Liver (tissue), 9 donors: ENCODE measurements around the gene CAPN3. TPM values are rescaled to one million over a fixed set of nuclear protein-coding genes. Genes with fewer than 3 reads are reported as not detected.
"Not testable (repeated sequence)": the region's sequence is repeated elsewhere in the genome, so short reads cannot be mapped to it uniquely, and the experiment has no call there.

Experiments
- DNase-seq: peaks from one replicate; pipeline ENCODE4 v3.0.0-alpha.2; 2017; ENCODE audit warnings: low spot score
- H3K27ac ChIP-seq, 2 donors: one replicate each; pipeline ENCODE4 v1.7.0; 2013; ENCODE audit warnings: inconsistent platforms in 2 of 2, low read length in 2 of 2, control low read depth in 1 of 2, low read depth in 1 of 2, mild to moderate bottlenecking in 1 of 2
- H3K27me3 ChIP-seq, 4 donors: one replicate each; pipeline versions ENCODE4 v1.6.1 to v1.7.0; 2013; ENCODE audit warnings: low read length in 3 of 4, inconsistent platforms in 1 of 4, mild to moderate bottlenecking in 1 of 4, moderate library complexity in 1 of 4; ENCODE audit not compliant: control insufficient read depth in 4 of 4, insufficient read depth in 4 of 4
- H3K36me3 ChIP-seq, 4 donors: one replicate each; pipeline versions ENCODE4 v1.6.1 to v1.7.0; 2013; ENCODE audit warnings: low read length in 3 of 4, mild to moderate bottlenecking in 3 of 4, low read depth in 1 of 4, moderate library complexity in 1 of 4; ENCODE audit not compliant: control insufficient read depth in 4 of 4, insufficient read depth in 3 of 4
- H3K4me1 ChIP-seq, 4 donors: one replicate each; pipeline versions ENCODE4 v1.6.1 to v1.7.0; 2013; ENCODE audit warnings: low read length in 3 of 4, mild to moderate bottlenecking in 3 of 4, moderate library complexity in 1 of 4; ENCODE audit not compliant: control insufficient read depth in 4 of 4, insufficient read depth in 4 of 4
- H3K4me3 ChIP-seq, 3 donors: one replicate each; pipeline versions ENCODE4 v1.6.1 to v1.7.0; 2013; ENCODE audit warnings: low read length in 3 of 3, control low read depth in 1 of 3, low read depth in 1 of 3, mild to moderate bottlenecking in 1 of 3
- H3K9ac ChIP-seq, 2 donors: one replicate each; pipeline ENCODE4 v1.7.0; 2013; ENCODE audit warnings: low read length in 2 of 2, mild to moderate bottlenecking in 2 of 2, moderate library complexity in 2 of 2, control low read depth in 1 of 2, low read depth in 1 of 2
- H3K9me3 ChIP-seq, 4 donors: one replicate each; pipeline versions ENCODE4 v1.6.1 to v1.7.0; 2013; ENCODE audit warnings: low read length in 3 of 4; ENCODE audit not compliant: control insufficient read depth in 4 of 4
- FOXA1 ChIP-seq: IDR thresholded peaks from 2 replicates; pipeline ENCODE4 v1.6.1; 2016; ENCODE audit warnings: antibody characterized with exemption
- GABPA ChIP-seq, 2 donors: IDR thresholded peaks in 1 of 2; conservative IDR thresholded peaks in 1 of 2; 2 replicates each; pipeline ENCODE4 v1.6.1; 2016; ENCODE audit warnings: antibody characterized with exemption in 2 of 2, mild to moderate bottlenecking in 1 of 2, moderate library complexity in 1 of 2
- HNF4A ChIP-seq, 2 donors: conservative IDR thresholded peaks; 2 replicates each; pipeline ENCODE4 v1.6.1; 2016; ENCODE audit warnings: antibody characterized with exemption in 2 of 2, mild to moderate bottlenecking in 2 of 2
- HNF4G ChIP-seq: IDR thresholded peaks from 2 replicates; pipeline ENCODE4 v1.6.1; 2016; ENCODE audit warnings: antibody characterized with exemption
- JUND ChIP-seq, 2 donors: IDR thresholded peaks; 2 replicates each; pipeline ENCODE4 v1.6.1; 2016; ENCODE audit warnings: antibody characterized with exemption in 2 of 2
- NR2F2 ChIP-seq: IDR thresholded peaks from 2 replicates; pipeline ENCODE4 v1.6.1; 2016; ENCODE audit warnings: antibody characterized with exemption
- RAD21 ChIP-seq, 2 donors: IDR thresholded peaks; 2 replicates each; pipeline ENCODE4 v1.6.1; 2016; ENCODE audit warnings: antibody characterized with exemption in 2 of 2, mild to moderate bottlenecking in 2 of 2
- RXRA ChIP-seq, 2 donors: IDR thresholded peaks; 2 replicates each; pipeline ENCODE4 v1.6.1; 2017 to 2018; ENCODE audit warnings: antibody characterized with exemption in 2 of 2, mild to moderate bottlenecking in 1 of 2
- SP1 ChIP-seq: IDR thresholded peaks from 2 replicates; pipeline ENCODE4 v1.6.1; 2018; ENCODE audit warnings: antibody characterized with exemption, mild to moderate bottlenecking
- TAF1 ChIP-seq: conservative IDR thresholded peaks from 2 replicates; pipeline ENCODE4 v1.6.1; 2016; ENCODE audit warnings: antibody characterized with exemption, mild to moderate bottlenecking
- WGBS: extraction: QIAGEN DNeasy Blood & Tissue Kit; methylation state at CpG from one replicate; pipeline ENCODE4 v1.1.7; 2013; 5-methylcytosine and 5-hydroxymethylcytosine counted together
- polyA plus RNA-seq, 2 donors: library from polyadenylated mRNA; stranded (reverse) in 1 of 2; unstranded in 1 of 2; fragments of 200-250 nt in 1 of 2; fragments of >200 nt in 1 of 2; fragmentation: Nextera tagmentation in 1 of 2; extraction: Ambion mirVana in 1 of 2; gene quantifications; one replicate each; pipeline versions ENCODE4 v1.2.1 to v1.2.3, GENCODE V29; 2013 to 2015
- total RNA-seq, 2 donors: library from RNA; depleted of rRNA; stranded (reverse); fragments of >200 nt; gene quantifications; one replicate each; pipeline ENCODE4 v1.2.3, GENCODE V29; 2014
- TF ChIP-seq, protein P1 (sequence below): IDR thresholded peaks from 2 replicates; pipeline ENCODE4 v1.6.1; 2016; ENCODE audit warnings: antibody characterized with exemption, mild to moderate bottlenecking
- TF ChIP-seq, protein P2 (sequence below): IDR thresholded peaks from 2 replicates; pipeline ENCODE4 v1.6.1; 2016; ENCODE audit warnings: antibody characterized with exemption
- TF ChIP-seq, protein P3 (sequence below): IDR thresholded peaks from 2 replicates; pipeline ENCODE4 v1.6.1; 2016; ENCODE audit warnings: antibody characterized with exemption
- donor health status: healthy.
- donor health status: healthy.
- donor health status: healthy.
- donor health status: healthy.
- donor health status: healthy.

Gene CAPN3
- total and polyA plus RNA-seq, 4 donors: 2.0 to 6.1 (median 4.2) TPM

DNA sequence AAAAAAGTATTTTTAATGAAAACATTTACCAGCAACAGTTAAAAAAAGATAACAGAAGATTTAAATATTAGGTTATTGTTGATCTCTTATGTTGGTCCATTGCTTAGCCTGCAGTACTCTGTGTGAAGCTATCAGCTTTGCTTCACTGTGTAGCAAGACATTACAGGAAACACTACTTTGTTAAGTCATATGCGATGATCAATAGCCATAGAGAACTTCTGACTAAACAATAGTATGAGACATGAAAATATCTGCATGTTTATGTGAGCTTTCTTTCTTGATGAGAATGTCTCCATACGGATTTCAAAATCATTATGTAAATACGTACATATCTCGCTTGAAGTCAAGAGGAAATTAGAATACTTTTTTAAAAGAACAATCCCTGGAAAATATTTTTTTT lies 27.0 kb upstream of the CAPN3 start:
- TF ChIP-seq TAF1 (no peak), HNF4G (no peak), FOXA1 (no peak), GABPA (IDR thresholded peaks at IDR 0.05 in 1 of 2, conservative IDR thresholded peaks at IDR 0.05 in 1 of 2) (no peak)
- TF ChIP-seq, protein P1, sequence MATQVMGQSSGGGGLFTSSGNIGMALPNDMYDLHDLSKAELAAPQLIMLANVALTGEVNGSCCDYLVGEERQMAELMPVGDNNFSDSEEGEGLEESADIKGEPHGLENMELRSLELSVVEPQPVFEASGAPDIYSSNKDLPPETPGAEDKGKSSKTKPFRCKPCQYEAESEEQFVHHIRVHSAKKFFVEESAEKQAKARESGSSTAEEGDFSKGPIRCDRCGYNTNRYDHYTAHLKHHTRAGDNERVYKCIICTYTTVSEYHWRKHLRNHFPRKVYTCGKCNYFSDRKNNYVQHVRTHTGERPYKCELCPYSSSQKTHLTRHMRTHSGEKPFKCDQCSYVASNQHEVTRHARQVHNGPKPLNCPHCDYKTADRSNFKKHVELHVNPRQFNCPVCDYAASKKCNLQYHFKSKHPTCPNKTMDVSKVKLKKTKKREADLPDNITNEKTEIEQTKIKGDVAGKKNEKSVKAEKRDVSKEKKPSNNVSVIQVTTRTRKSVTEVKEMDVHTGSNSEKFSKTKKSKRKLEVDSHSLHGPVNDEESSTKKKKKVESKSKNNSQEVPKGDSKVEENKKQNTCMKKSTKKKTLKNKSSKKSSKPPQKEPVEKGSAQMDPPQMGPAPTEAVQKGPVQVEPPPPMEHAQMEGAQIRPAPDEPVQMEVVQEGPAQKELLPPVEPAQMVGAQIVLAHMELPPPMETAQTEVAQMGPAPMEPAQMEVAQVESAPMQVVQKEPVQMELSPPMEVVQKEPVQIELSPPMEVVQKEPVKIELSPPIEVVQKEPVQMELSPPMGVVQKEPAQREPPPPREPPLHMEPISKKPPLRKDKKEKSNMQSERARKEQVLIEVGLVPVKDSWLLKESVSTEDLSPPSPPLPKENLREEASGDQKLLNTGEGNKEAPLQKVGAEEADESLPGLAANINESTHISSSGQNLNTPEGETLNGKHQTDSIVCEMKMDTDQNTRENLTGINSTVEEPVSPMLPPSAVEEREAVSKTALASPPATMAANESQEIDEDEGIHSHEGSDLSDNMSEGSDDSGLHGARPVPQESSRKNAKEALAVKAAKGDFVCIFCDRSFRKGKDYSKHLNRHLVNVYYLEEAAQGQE: no peak
- TF ChIP-seq, protein P2, sequence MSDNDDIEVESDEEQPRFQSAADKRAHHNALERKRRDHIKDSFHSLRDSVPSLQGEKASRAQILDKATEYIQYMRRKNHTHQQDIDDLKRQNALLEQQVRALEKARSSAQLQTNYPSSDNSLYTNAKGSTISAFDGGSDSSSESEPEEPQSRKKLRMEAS: no peak
- no peaks in the 10 kb centered on the region for H3K4me1 ChIP-seq
- peaks cover 0 to 2% (median 0%) of the 10 kb centered on the region in 4 donors for H3K9me3 ChIP-seq
- 93% methylated on average over 4 of the region's 4 CpGs for WGBS
- no peak overlapping the region for H3K9ac ChIP-seq
- peaks cover 0 to 31% (median 15%) of the 10 kb centered on the region in 4 donors for H3K36me3 ChIP-seq
- no peak for DNase-seq
- H3K4me3 ChIP-seq: no peak overlapping the region
- H3K27me3 ChIP-seq: no peaks in the 10 kb centered on the region
- no peak overlapping the region for H3K27ac ChIP-seq

DNA sequence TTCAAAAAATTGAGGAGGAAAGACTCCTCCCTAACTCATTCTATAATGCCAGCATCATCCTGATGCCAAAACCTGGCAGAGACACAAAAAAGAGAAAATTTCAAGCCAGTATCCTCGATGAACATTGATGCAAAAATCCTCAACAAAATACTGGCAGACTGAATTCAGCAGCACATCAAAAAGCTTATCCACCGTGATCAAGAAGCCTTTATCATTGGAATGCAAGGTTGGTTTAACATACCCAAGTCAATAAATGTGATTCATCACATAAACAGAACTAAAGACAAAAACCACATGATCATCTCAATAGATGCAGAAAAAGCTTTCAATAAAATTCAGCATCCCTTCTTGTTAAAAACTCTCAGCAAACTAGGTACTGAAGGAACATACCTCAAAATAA lies 24.2 kb upstream of the CAPN3 start:
- H3K36me3 ChIP-seq: peaks cover 0 to 18% (median 12%) of the 10 kb centered on the region in 4 donors
- TF ChIP-seq RXRA (IDR thresholded peaks at IDR 0.05) (no peak), FOXA1 (no peak), HNF4G (no peak), GABPA (IDR thresholded peaks at IDR 0.05 in 1 of 2, conservative IDR thresholded peaks at IDR 0.05 in 1 of 2) (no peak), RAD21 (IDR thresholded peaks at IDR 0.05) (no peak), JUND (IDR thresholded peaks at IDR 0.05) (no peak), SP1 (no peak), HNF4A (conservative IDR thresholded peaks at IDR 0.05) (no peak), NR2F2 (no peak)
- TF ChIP-seq, protein P3, sequence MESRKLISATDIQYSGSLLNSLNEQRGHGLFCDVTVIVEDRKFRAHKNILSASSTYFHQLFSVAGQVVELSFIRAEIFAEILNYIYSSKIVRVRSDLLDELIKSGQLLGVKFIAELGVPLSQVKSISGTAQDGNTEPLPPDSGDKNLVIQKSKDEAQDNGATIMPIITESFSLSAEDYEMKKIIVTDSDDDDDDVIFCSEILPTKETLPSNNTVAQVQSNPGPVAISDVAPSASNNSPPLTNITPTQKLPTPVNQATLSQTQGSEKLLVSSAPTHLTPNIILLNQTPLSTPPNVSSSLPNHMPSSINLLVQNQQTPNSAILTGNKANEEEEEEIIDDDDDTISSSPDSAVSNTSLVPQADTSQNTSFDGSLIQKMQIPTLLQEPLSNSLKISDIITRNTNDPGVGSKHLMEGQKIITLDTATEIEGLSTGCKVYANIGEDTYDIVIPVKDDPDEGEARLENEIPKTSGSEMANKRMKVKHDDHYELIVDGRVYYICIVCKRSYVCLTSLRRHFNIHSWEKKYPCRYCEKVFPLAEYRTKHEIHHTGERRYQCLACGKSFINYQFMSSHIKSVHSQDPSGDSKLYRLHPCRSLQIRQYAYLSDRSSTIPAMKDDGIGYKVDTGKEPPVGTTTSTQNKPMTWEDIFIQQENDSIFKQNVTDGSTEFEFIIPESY: no peak
- TF ChIP-seq, protein P1: no peak
- peaks cover 0 to 2% (median 0%) of the 10 kb centered on the region in 4 donors for H3K9me3 ChIP-seq
- DNase-seq: no peak
- no peak overlapping the region for H3K9ac ChIP-seq
- no peak overlapping the region for H3K4me3 ChIP-seq
- H3K4me1 ChIP-seq: no peaks in the 10 kb centered on the region
- H3K27ac ChIP-seq: no peak overlapping the region
- WGBS: 96% methylated on average over 2 of the region's 2 CpGs
- no peaks in the 10 kb centered on the region for H3K27me3 ChIP-seq

DNA sequence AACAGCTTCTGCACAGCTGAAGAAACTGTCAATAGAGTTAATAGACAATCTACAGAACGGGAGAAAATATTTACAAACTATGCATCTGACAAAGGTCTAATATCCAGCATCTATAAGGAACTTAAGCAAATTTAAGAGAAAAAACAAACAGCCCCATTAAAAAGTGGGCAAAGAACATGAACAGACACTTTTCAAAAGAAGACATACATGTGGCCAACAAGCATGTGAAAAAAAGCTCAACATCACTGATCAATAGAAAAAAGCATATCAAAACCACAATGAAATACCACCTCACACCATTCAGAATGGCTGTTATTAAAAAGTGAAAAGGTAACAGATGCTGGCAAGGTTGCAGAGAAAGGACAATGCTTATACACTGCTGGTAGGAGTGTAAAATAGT lies 22.7 kb upstream of the CAPN3 start:
- DNase-seq, H3K9ac ChIP-seq, H3K27ac ChIP-seq, H3K4me1 ChIP-seq, H3K4me3 ChIP-seq, H3K9me3 ChIP-seq, H3K27me3 ChIP-seq: not testable (repeated sequence)
- H3K36me3 ChIP-seq: peaks cover 0 to 11% (median 5%) of the 10 kb centered on the region in 4 donors
- 100% methylated on average over 1 of the region's 1 CpG for WGBS

DNA sequence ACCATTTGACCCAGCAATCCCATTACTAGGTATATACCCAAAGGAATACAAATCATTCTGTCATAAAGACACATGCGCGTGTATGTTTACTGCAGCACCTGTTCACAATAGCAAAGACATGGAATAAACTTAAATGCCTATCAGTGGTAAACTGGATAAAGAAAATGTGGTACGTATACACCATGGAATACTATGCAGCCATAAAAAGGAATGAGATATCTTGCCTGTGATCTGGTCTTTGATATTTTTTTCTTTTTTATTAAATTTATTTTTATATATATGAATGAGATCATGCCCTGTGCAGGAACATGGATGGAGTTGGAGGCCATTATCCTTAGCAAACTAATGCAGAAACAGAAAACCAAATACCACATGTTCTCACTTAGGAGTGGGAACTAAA lies 22.2 kb upstream of the CAPN3 start:
- H3K36me3 ChIP-seq: peaks cover 0 to 11% (median 6%) of the 10 kb centered on the region in 4 donors
- H3K4me1 ChIP-seq, DNase-seq, H3K9me3 ChIP-seq, H3K9ac ChIP-seq, H3K4me3 ChIP-seq, H3K27me3 ChIP-seq, H3K27ac ChIP-seq: not testable (repeated sequence)
- 97% methylated on average over 3 of the region's 3 CpGs for WGBS
